Psoas muscle (tissue), 8 donors: Measurements from ENCODE around the gene SNRNP27. TPM values are rescaled to one million over a fixed set of nuclear protein-coding genes. Genes with fewer than 3 reads are reported as not detected.

ENCODE experiments used
- ATAC-seq, 4 donors: fragments of 200-7000 bp; cut with Tn5 transposase; one replicate each; pipeline ENCODE4 v1.9.1; 2020; ENCODE audit warnings: moderate library complexity in 3 of 4, mild to moderate bottlenecking in 2 of 4
- DNase-seq, 2 donors: peaks; one replicate each; pipeline ENCODE4 v3.0.0-alpha.2; 2020
- H3K27ac ChIP-seq: fragments of 200-600 bp; one replicate; pipeline ENCODE4 v1.8.0; 2022
- H3K27me3 ChIP-seq, 3 donors: fragments of 200-600 bp in 1 of 3; one replicate each; pipeline versions ENCODE4 v1.6.1 to v1.8.0; 2013 to 2022; ENCODE audit warnings: low read length in 2 of 3, mild to moderate bottlenecking in 2 of 3, moderate library complexity in 1 of 3; ENCODE audit not compliant: insufficient read depth in 3 of 3
- H3K36me3 ChIP-seq, 2 donors: fragments of 200-600 bp in 1 of 2; one replicate each; pipeline versions ENCODE4 v1.6.1 to v1.8.0; 2013 to 2022; ENCODE audit warnings: low read depth in 1 of 2, mild to moderate bottlenecking in 1 of 2, moderate library complexity in 1 of 2; ENCODE audit not compliant: insufficient read depth in 1 of 2
- H3K4me1 ChIP-seq: fragments of 200-600 bp; one replicate; pipeline ENCODE4 v1.8.0; 2022
- H3K4me3 ChIP-seq: fragments of 200-600 bp; one replicate; pipeline ENCODE4 v1.8.0; 2022; ENCODE audit warnings: mild to moderate bottlenecking
- H3K9me3 ChIP-seq: fragments of 200-600 bp; one replicate; pipeline ENCODE4 v1.8.0; 2022
- WGBS, 3 donors: extraction: QIAGEN DNeasy Blood & Tissue Kit; methylation state at CpG; one replicate each; pipeline versions ENCODE4 v1.1.6 to v1.1.7; 2013; 5-methylcytosine and 5-hydroxymethylcytosine counted together
- intact Hi-C, 2 donors: fragments of 100-400 bp; cut with DNase I; formaldehyde crosslinking; loops; one replicate each; pipeline versions ENCODE4 v1.11.0 to v1.14.2; 2022
- polyA plus RNA-seq, 3 donors: library from polyadenylated mRNA; stranded (reverse); fragments of 200-250 nt; gene quantifications; one replicate each; pipeline ENCODE4 v1.2.3, GENCODE V29; 2013
- total RNA-seq, 4 donors: library from RNA; stranded (reverse); fragmentation: NEBNext Ultra II Directional in 2 of 4; extraction: Animal tissue kit (Norgen Biotek cat#: 25700) in 2 of 4; gene quantifications; one replicate each; pipeline versions ENCODE4 v1.2.1 to v1.2.4, GENCODE V29; 2021 to 2023
- TF ChIP-seq, protein P1 (sequence below): fragments of 200-600 bp; IDR thresholded peaks from one replicate; pipeline ENCODE4 v1.8.0; 2022; ENCODE audit warnings: antibody characterized with exemption
- donor health status: healthy with polysubstance abuse.
- donor health status: DM: no; HTN: no; CAD: no; lungs with moderate emphysema.
- donor health status: Bipolar disorder and iron deficiency.
- donor health status: healthy.
- donor health status: DM: yes; HTN: yes; CAD: no.
- donor health status: DM: no; HTN: no; CAD: no.
- donor health status: DM: no; HTN: no; CAD: no.
- donor health status: DM: yes; HTN: yes; CAD: no.

The SNRNP27 gene
- total and polyA plus RNA-seq, 7 donors = 75.9 to 215 (median 83.3) TPM

DNA sequence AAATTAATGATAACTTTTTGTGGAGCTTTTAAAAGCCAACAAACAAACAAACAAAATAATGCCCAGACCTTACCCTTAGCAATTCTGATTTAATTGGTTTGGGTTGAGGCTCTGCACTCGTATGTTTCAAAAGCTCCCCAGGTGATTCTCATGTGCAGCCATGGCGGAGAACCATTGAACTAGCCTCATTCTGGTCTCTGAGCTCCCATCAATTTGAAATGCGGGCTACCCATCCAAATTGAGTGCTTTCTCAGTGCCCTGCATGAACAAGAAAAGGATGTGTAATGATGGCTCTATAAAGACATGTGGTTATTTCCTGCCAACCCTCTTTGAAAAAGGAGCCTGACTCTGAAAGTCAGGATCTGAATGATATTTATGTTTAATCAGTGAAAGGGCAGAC lies 29.4 kb downstream of the SNRNP27 start:
- Histone ChIP-seq H3K4me3 (no peak overlapping the region), H3K9me3 (no peaks in the 10 kb centered on the region), H3K36me3 (peaks cover 5 to 73% of the 10 kb centered on the region in 2 donors), H3K4me1 (peaks cover 8% of the 10 kb centered on the region), H3K27me3 (no peaks in the 10 kb centered on the region), H3K27ac (no peak overlapping the region)
- ATAC-seq = no peak
- no peak for DNase-seq
- WGBS, 3 donors = 95 to 100% (median 96%) methylated on average over 3 of the region's 3 CpGs
- TF ChIP-seq, protein P1, sequence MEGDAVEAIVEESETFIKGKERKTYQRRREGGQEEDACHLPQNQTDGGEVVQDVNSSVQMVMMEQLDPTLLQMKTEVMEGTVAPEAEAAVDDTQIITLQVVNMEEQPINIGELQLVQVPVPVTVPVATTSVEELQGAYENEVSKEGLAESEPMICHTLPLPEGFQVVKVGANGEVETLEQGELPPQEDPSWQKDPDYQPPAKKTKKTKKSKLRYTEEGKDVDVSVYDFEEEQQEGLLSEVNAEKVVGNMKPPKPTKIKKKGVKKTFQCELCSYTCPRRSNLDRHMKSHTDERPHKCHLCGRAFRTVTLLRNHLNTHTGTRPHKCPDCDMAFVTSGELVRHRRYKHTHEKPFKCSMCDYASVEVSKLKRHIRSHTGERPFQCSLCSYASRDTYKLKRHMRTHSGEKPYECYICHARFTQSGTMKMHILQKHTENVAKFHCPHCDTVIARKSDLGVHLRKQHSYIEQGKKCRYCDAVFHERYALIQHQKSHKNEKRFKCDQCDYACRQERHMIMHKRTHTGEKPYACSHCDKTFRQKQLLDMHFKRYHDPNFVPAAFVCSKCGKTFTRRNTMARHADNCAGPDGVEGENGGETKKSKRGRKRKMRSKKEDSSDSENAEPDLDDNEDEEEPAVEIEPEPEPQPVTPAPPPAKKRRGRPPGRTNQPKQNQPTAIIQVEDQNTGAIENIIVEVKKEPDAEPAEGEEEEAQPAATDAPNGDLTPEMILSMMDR = no peak
- intact Hi-C loops = no loop called here

DNA sequence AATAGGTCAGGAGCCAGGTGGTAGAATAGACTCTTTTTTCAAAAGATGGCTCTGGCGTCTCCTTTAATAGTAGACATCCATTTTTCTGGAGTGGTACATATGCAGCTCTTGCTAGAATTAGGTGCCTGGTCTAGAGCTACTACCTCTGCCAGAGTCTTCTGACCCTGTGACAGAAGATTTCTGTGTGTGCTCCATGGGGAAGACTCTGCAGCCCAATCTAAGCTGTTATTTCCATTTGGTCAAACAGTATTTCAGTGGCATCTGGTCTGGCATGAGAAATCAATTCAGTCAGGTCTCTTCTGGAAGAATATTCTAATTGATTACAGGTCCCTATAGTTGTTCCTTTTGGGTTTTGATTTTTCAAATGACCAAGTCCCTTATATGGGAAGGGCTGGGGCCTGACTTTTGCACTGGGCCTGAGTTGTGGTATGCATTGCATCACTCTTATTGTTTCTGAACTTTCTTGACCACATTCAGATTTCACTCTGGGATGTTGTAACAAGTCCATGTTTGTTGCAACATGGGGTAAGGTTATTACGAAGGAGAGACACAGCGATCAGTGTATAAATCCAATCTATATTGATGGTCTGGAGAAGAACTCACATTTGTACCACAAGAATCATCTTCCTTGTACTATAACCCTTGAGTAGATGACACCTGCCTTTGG lies 33.2 kb downstream of the SNRNP27 start:
- ATAC-seq (peak in 2 of 4 donors; percentile 33 to 40), DNase-seq (no peak)
- intact Hi-C loops = no loop called here
- Histone ChIP-seq H3K27me3 (no peaks in the 10 kb centered on the region), H3K4me3 (no peak overlapping the region), H3K27ac (no peak overlapping the region), H3K4me1 (peaks cover 5% of the 10 kb centered on the region), H3K36me3 (peaks cover 2 to 54% of the 10 kb centered on the region in 2 donors), H3K9me3 (no peaks in the 10 kb centered on the region)
- TF ChIP-seq, protein P1 = no peak
- 78 to 98% (median 79%) methylated on average over 3 of the region's 3 CpGs for WGBS, 3 donors

DNA sequence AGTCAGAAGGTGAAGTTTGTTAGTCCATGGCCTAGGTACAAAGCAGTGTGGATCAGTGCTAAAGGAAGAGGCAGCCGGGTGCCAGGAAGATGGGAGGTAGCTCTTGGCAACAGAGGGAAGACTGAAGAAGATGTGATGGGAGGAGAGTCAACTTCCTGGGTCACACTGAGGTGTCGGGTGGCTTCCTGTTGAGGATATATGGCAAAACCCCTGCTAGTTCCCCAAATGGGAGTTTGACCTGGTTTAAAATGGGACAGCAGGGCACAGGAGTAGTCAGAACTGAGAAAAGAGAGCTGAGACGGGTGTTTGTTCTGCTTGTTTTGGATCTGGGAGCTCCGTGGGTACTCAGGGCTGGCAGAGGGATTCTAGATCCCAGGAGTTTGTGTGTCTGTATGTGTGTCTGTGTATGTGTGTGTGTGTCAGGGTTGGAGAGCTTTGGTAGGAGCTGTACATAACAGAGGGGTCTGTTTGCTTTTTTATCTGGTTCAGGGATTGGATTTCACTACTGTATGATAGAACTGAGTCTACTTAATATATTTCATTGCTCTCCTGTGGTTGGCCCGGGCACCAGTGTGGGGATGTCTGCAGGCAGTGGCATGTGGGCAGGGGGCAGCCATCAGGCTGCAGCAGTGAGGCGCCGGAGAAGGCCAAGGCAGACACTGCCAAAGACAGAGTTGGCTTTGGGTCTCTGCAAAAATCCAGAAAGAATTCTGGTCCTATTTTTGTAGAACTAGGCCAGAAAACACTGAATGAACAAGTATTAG lies 38.3 kb downstream of the SNRNP27 start:
- peaks cover 6 to 64% of the 10 kb centered on the region in 2 donors for H3K36me3 ChIP-seq
- WGBS, 3 donors = 67 to 81% (median 68%) methylated on average over 7 of the region's 7 CpGs
- intact Hi-C loops = loop anchor here in 1 of 2 donors (5.0 kb wide), 1 partner anchor 130 kb away; no protein-coding TSS in a partner anchor
- TF ChIP-seq, protein P1 = no peak
- no peak overlapping the region for H3K4me3 ChIP-seq
- peaks cover 18% of the 10 kb centered on the region for H3K4me1 ChIP-seq
- no peaks in the 10 kb centered on the region for H3K27me3 ChIP-seq
- DNase-seq (no peak), ATAC-seq (no peak)
- H3K27ac ChIP-seq = no peak overlapping the region
- H3K9me3 ChIP-seq = no peaks in the 10 kb centered on the region

DNA sequence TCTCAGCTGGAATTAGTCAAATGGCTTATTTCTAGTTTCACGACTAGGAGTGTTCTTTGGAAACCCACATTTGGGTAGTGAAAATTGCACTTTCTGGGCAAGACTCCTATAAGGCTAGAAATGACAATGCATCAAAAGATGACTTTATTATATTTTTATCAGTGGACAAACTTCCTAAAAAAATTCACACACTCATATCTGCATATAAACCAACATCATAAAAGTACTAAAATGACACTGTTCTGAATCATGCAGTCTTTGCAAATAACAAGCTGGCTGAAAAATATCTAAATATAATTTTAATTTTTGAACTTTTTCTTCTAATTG lies 38.8 kb downstream of the SNRNP27 start:
- Histone ChIP-seq H3K27me3 (no peaks in the 10 kb centered on the region), H3K4me1 (peaks cover 18% of the 10 kb centered on the region), H3K36me3 (peaks cover 6 to 69% of the 10 kb centered on the region in 2 donors), H3K27ac (no peak overlapping the region), H3K9me3 (no peaks in the 10 kb centered on the region), H3K4me3 (no peak overlapping the region)
- ATAC-seq = no peak
- WGBS, 3 donors = 57 to 79% (median 63%) methylated on average over 1 of the region's 1 CpG
- intact Hi-C loops = loop anchor here in 1 of 2 donors (5.0 kb wide), 1 partner anchor 130 kb away; no protein-coding TSS in a partner anchor
- TF ChIP-seq, protein P1 = no peak
- no peak for DNase-seq
